ENCODE results near the gene CCDC47. TPM values are rescaled to one million over a fixed set of nuclear protein-coding genes. Genes with fewer than 3 reads are reported as not detected.

Gene CCDC47
- total and polyA plus RNA-seq, 2 of the 13 experiments (the other 11 are each of a cell fraction or from before 2014, with no cell fraction given): 59.3 to 99.5 TPM

DNA sequence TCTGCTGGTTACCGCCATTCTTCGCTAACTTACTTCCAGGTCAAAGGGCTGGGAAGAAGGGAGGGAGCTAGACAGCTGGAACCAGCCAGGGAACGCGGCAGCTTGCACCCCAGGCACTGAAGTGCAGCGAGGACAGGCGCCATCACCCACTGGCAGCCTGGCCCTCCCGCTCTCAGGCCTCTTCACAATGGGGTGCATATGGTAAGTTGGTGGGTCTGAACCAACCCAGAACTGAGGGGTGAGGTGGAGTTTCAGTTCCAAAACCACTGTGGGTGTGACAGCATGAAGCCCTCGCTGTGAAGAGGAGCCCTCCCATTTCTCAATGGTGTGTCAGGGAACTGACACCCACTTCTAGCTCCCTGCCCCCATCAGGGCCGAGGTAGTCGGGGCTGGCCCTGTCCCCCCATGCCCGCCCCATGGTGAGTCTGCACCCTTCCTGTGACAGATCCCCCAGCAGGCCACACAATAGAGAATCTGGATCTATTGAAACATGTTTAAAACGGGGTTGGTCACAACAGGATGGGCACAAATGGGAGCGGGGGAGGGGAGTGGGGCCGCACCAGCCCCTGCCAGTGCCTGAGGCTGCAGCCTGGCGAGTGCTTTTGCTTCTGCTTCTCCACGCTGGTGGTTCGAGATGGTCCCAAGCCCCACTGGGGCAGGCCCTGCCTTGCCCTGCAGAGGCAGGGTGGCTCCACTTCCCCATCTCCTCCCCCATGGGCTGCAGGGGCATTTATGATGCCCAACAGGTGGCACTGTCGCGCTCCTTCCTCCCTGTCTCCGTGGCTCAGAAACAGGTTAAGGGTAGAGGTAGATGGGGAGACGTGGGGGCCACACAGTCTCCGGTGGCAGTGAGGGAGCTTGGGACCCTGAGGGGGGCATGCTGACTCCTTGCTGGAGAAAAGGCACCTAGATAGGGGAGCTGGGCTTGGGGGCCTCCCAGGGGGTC, 75.8 kb downstream of the CCDC47 start (continued):
- peak; percentile 68 for TF ChIP-seq AGO2 (optimal IDR thresholded peaks at IDR 0.05; ENCODE audit: low read depth, low read length)
- TF ChIP-seq, protein P1, sequence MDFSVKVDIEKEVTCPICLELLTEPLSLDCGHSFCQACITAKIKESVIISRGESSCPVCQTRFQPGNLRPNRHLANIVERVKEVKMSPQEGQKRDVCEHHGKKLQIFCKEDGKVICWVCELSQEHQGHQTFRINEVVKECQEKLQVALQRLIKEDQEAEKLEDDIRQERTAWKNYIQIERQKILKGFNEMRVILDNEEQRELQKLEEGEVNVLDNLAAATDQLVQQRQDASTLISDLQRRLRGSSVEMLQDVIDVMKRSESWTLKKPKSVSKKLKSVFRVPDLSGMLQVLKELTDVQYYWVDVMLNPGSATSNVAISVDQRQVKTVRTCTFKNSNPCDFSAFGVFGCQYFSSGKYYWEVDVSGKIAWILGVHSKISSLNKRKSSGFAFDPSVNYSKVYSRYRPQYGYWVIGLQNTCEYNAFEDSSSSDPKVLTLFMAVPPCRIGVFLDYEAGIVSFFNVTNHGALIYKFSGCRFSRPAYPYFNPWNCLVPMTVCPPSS (IDR thresholded peaks at IDR 0.05): no peak
- TF ChIP-seq ZNF136 (CRISPR knock-in tag; IDR thresholded peaks at IDR 0.05; ENCODE audit: low read depth): no peak
- TF ChIP-seq KDM5B (CRISPR knock-in tag; IDR thresholded peaks at IDR 0.05; ENCODE audit: borderline replicate concordance): no peak
- no peak for TF ChIP-seq ATF7-NPFF (CRISPR knock-in tag; IDR thresholded peaks at IDR 0.05; ENCODE audit: low read depth)
- peak; percentile 42; the same call in 1 of the 2 replicates for TF ChIP-seq ZBTB38 (CRISPR knock-in tag; IDR thresholded peaks at IDR 0.05)
- TF ChIP-seq TMF1 (CRISPR knock-in tag; IDR thresholded peaks at IDR 0.05; ENCODE audit: low read depth): no peak
- TF ChIP-seq, protein P2, sequence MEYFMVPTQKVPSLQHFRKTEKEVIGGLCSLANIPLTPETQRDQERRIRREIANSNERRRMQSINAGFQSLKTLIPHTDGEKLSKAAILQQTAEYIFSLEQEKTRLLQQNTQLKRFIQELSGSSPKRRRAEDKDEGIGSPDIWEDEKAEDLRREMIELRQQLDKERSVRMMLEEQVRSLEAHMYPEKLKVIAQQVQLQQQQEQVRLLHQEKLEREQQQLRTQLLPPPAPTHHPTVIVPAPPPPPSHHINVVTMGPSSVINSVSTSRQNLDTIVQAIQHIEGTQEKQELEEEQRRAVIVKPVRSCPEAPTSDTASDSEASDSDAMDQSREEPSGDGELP (IDR thresholded peaks at IDR 0.05; ENCODE audit: borderline replicate concordance, low read depth): no peak
- TF ChIP-seq ZNF772 (CRISPR knock-in tag; IDR thresholded peaks at IDR 0.05): no peak
- no peak for TF ChIP-seq ZNF883 (CRISPR knock-in tag; IDR thresholded peaks at IDR 0.05; ENCODE audit: not compliant biosample characterization)
- no peak for TF ChIP-seq ZFP36 (IDR thresholded peaks at IDR 0.05; ENCODE audit: borderline replicate concordance, low read depth, low read length, partially characterized antibody)
- peak; percentile 47 for TF ChIP-seq ETV5 (CRISPR knock-in tag; IDR thresholded peaks at IDR 0.05; ENCODE audit: borderline replicate concordance)
- no peak for TF ChIP-seq ZNF709 (CRISPR knock-in tag; IDR thresholded peaks at IDR 0.05)
- peak; percentile 66; the same call in 1 of the 2 replicates for TF ChIP-seq KDM2A (CRISPR knock-in tag; IDR thresholded peaks at IDR 0.05; ENCODE audit: borderline replicate concordance, low read depth)
- TF ChIP-seq ZNF264 (CRISPR knock-in tag; IDR thresholded peaks at IDR 0.05): no peak
- TF ChIP-seq PRMT3 (CRISPR knock-in tag; IDR thresholded peaks at IDR 0.05; ENCODE audit: borderline replicate concordance, low read depth): no peak
- no peak for TF ChIP-seq AGO1 (IDR thresholded peaks at IDR 0.05; ENCODE audit: low read depth, low read length, poor library complexity, severe bottlenecking)
- TF ChIP-seq PHB2 (IDR thresholded peaks at IDR 0.05; ENCODE audit: partially characterized antibody): no peak
- TF ChIP-seq TCF7L2 (IDR thresholded peaks at IDR 0.05; ENCODE audit: low read depth, low read length): no peak
- TF ChIP-seq HNRNPL (IDR thresholded peaks at IDR 0.05; ENCODE audit: low read depth, low read length): peak; percentile 41; the same call in 1 of the 2 replicates
- TF ChIP-seq ZNF891 (CRISPR knock-in tag; IDR thresholded peaks at IDR 0.05): 0 out of 2 replicates have a peak, but pooled peaks have one; percentile 49
- TF ChIP-seq, protein P3, sequence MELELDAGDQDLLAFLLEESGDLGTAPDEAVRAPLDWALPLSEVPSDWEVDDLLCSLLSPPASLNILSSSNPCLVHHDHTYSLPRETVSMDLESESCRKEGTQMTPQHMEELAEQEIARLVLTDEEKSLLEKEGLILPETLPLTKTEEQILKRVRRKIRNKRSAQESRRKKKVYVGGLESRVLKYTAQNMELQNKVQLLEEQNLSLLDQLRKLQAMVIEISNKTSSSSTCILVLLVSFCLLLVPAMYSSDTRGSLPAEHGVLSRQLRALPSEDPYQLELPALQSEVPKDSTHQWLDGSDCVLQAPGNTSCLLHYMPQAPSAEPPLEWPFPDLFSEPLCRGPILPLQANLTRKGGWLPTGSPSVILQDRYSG (CRISPR knock-in tag; IDR thresholded peaks at IDR 0.05): no peak
- no peak for TF ChIP-seq ZNF761 (CRISPR knock-in tag; conservative IDR thresholded peaks at IDR 0.05)
- TF ChIP-seq TBX2 (CRISPR knock-in tag; IDR thresholded peaks at IDR 0.05; ENCODE audit: borderline replicate concordance): no peak
